HepG2 (cell line): ENCODE measurements around the gene NT5C. TPM values are rescaled to one million over a fixed set of nuclear protein-coding genes. Genes with fewer than 3 reads are reported as not detected.

Source experiments
- EHMT2 ChIP-seq: fragments of 200-600 bp; sonication (generic); IDR thresholded peaks from 2 replicates; pipeline ENCODE4 v1.7.0; 2017; ENCODE audit warnings: antibody characterized with exemption, low read depth, low read length, borderline replicate concordance
- ETV5 ChIP-seq: IDR thresholded peaks from 2 replicates; pipeline ENCODE4 v1.6.1; 2018; ENCODE audit warnings: missing biosample characterization, missing genetic modification reagents, inconsistent platforms, borderline replicate concordance
- EZH2 ChIP-seq: conservative IDR thresholded peaks from 2 replicates; pipeline ENCODE4 v1.6.1; 2012; ENCODE audit warnings: mild to moderate bottlenecking, low read depth, low read length, moderate library complexity
- PLRG1 ChIP-seq: fragments of 450-650 bp; conservative IDR thresholded peaks from 2 replicates; pipeline ENCODE4 v1.6.1; 2016
- STAG1 ChIP-seq: sonication (generic); formaldehyde crosslinking; IDR thresholded peaks from 2 replicates; pipeline ENCODE4 v1.4.0; 2020; ENCODE audit warnings: missing genetic modification reagents
- ZNF547 ChIP-seq: sonication (generic); formaldehyde crosslinking; IDR thresholded peaks from 2 replicates; pipeline ENCODE4 v1.5.1; 2020; ENCODE audit warnings: mild to moderate bottlenecking, missing genetic modification reagents
- polyA plus RNA-seq, 8 experiments: library from polyadenylated mRNA; depleted of rRNA in 3 of 8; stranded (reverse) in 7 of 8; unstranded in 1 of 8; fragments of >200 nt; fragmentation: Illumina TruSeq in 4 of 8; extraction: Trizol in 4 of 8; gene quantifications; 2 replicates each; pipeline versions ENCODE4 v1.2.1 to v1.2.3, GENCODE V29; 2011 to 2016; ENCODE audit warnings: low read depth in 4 of 8, missing spikeins in 1 of 8, mixed read lengths in 1 of 8; ENCODE audit not compliant: insufficient read depth in 1 of 8
- total RNA-seq, 5 experiments: library from RNA; depleted of rRNA; stranded (reverse); fragments of >200 nt; fragmentation: Illumina TruSeq; extraction: Trizol; gene quantifications; 2 replicates each; pipeline ENCODE4 v1.2.3, GENCODE V29; 2016; ENCODE audit warnings: low read depth in 1 of 5
- TF ChIP-seq, protein P1 (sequence below): sonication (generic); formaldehyde crosslinking; IDR thresholded peaks from 2 replicates; pipeline ENCODE4 v1.5.1; 2020; ENCODE audit warnings: mild to moderate bottlenecking, missing genetic modification reagents
- TF ChIP-seq, protein P2 (sequence below): sonication (generic); formaldehyde crosslinking; IDR thresholded peaks from 2 replicates; pipeline ENCODE4 v1.5.0; 2020; ENCODE audit warnings: mild to moderate bottlenecking, missing genetic modification reagents
- TF ChIP-seq, protein P3 (sequence below): sonication (generic); formaldehyde crosslinking; conservative IDR thresholded peaks from 2 replicates; pipeline ENCODE4 v1.4.0; 2020; ENCODE audit warnings: missing genetic modification reagents
- TF ChIP-seq, protein P4 (sequence below): sonication (generic); formaldehyde crosslinking; conservative IDR thresholded peaks from 2 replicates; pipeline ENCODE4 v1.4.0; 2020; ENCODE audit warnings: missing genetic modification reagents
- TF ChIP-seq, protein P5 (sequence below): sonication (generic); formaldehyde crosslinking; IDR thresholded peaks from 2 replicates; pipeline ENCODE4 v1.4.0; 2020; ENCODE audit warnings: missing genetic modification reagents
- TF ChIP-seq, protein P6 (sequence below): sonication (generic); formaldehyde crosslinking; conservative IDR thresholded peaks from 2 replicates; pipeline ENCODE4 v1.8.0; 2022; ENCODE audit warnings: mild to moderate bottlenecking, moderate library complexity, missing genetic modification reagents

The NT5C gene
- total and polyA plus RNA-seq, 2 of the 13 experiments (the other 11 are each of a cell fraction or from before 2014, with no cell fraction given) = 42.8 to 48.6 TPM

DNA sequence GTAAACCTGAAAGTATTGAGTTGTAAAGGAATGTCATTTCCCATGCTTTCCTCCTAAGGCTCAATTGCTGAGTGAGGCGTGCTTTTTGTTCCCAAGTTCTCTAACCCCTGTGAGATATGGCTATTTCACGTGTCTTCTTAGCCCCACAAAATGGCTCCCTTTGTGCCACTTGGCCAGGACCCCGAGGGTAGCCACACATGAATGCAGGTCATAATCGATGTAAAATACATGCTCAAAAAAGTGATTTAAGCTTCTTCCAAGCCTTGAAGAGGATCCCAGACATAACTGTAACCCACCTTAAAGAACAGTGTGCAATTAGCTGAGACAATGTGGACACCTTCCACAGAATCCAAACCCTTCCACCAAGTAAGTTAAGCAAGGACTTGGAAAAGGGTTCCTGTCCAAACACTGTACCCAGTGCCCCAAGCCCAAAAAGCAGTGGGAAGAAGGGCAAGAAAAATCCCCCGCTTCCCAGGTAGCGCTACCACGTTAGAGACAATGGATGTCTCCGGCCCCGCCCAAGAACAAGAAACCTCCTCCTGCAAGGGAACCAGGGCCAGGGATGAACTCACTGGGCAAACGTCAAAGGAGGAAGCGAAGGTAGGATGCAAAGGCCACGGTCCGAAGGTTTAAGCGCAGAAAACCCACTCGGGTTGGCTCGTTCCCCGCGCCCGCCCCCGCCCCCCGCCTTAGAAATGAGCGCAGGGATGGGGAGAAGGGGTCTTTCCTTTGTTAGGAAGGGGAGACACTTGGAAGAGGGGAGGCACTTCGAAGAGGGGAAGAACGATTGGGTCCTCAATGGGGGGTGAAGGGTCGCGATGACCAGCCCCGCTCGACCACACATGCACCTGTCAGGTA is 21.6 kb upstream of the NT5C start (continued):
- no peak for TF ChIP-seq EZH2
- TF ChIP-seq, protein P1, sequence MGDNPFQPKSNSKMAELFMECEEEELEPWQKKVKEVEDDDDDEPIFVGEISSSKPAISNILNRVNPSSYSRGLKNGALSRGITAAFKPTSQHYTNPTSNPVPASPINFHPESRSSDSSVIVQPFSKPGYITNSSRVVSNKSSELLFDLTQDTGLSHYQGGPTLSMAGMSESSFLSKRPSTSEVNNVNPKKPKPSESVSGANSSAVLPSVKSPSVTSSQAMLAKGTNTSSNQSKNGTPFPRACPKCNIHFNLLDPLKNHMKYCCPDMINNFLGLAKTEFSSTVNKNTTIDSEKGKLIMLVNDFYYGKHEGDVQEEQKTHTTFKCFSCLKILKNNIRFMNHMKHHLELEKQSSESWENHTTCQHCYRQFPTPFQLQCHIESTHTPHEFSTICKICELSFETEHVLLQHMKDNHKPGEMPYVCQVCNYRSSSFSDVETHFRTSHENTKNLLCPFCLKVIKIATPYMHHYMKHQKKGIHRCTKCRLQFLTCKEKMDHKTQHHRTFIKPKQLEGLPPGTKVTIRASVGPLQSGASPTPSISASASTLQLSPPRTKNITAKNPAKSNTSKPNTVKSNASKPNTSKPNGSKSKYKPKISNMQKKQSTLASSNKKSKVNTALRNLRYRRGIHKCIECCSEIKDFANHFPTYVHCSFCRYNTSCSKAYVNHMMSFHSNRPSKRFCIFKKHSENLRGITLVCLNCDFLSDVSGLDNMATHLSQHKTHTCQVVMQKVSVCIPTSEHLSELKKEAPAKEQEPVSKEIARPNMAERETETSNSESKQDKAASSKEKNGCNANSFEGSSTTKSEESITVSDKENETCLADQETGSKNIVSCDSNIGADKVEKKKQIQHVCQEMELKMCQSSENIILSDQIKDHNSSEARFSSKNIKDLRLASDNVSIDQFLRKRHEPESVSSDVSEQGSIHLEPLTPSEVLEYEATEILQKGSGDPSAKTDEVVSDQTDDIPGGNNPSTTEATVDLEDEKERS (CRISPR knock-in tag) = no peak
- TF ChIP-seq, protein P2, sequence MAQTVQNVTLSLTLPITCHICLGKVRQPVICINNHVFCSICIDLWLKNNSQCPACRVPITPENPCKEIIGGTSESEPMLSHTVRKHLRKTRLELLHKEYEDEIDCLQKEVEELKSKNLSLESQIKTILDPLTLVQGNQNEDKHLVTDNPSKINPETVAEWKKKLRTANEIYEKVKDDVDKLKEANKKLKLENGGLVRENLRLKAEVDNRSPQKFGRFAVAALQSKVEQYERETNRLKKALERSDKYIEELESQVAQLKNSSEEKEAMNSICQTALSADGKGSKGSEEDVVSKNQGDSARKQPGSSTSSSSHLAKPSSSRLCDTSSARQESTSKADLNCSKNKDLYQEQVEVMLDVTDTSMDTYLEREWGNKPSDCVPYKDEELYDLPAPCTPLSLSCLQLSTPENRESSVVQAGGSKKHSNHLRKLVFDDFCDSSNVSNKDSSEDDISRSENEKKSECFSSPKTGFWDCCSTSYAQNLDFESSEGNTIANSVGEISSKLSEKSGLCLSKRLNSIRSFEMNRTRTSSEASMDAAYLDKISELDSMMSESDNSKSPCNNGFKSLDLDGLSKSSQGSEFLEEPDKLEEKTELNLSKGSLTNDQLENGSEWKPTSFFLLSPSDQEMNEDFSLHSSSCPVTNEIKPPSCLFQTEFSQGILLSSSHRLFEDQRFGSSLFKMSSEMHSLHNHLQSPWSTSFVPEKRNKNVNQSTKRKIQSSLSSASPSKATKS (CRISPR knock-in tag) = no peak
- TF ChIP-seq STAG1 = no peak
- no peak for TF ChIP-seq EHMT2
- TF ChIP-seq ETV5 = no peak
- TF ChIP-seq, protein P3, sequence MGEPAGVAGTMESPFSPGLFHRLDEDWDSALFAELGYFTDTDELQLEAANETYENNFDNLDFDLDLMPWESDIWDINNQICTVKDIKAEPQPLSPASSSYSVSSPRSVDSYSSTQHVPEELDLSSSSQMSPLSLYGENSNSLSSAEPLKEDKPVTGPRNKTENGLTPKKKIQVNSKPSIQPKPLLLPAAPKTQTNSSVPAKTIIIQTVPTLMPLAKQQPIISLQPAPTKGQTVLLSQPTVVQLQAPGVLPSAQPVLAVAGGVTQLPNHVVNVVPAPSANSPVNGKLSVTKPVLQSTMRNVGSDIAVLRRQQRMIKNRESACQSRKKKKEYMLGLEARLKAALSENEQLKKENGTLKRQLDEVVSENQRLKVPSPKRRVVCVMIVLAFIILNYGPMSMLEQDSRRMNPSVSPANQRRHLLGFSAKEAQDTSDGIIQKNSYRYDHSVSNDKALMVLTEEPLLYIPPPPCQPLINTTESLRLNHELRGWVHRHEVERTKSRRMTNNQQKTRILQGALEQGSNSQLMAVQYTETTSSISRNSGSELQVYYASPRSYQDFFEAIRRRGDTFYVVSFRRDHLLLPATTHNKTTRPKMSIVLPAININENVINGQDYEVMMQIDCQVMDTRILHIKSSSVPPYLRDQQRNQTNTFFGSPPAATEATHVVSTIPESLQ (CRISPR knock-in tag) = no peak
- TF ChIP-seq, protein P4, sequence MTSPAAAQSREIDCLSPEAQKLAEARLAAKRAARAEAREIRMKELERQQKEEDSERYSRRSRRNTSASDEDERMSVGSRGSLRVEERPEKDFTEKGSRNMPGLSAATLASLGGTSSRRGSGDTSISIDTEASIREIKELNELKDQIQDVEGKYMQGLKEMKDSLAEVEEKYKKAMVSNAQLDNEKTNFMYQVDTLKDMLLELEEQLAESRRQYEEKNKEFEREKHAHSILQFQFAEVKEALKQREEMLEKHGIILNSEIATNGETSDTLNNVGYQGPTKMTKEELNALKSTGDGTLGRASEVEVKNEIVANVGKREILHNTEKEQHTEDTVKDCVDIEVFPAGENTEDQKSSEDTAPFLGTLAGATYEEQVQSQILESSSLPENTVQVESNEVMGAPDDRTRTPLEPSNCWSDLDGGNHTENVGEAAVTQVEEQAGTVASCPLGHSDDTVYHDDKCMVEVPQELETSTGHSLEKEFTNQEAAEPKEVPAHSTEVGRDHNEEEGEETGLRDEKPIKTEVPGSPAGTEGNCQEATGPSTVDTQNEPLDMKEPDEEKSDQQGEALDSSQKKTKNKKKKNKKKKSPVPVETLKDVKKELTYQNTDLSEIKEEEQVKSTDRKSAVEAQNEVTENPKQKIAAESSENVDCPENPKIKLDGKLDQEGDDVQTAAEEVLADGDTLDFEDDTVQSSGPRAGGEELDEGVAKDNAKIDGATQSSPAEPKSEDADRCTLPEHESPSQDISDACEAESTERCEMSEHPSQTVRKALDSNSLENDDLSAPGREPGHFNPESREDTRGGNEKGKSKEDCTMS = no peak
- no peak for TF ChIP-seq PLRG1
- TF ChIP-seq, protein P5, sequence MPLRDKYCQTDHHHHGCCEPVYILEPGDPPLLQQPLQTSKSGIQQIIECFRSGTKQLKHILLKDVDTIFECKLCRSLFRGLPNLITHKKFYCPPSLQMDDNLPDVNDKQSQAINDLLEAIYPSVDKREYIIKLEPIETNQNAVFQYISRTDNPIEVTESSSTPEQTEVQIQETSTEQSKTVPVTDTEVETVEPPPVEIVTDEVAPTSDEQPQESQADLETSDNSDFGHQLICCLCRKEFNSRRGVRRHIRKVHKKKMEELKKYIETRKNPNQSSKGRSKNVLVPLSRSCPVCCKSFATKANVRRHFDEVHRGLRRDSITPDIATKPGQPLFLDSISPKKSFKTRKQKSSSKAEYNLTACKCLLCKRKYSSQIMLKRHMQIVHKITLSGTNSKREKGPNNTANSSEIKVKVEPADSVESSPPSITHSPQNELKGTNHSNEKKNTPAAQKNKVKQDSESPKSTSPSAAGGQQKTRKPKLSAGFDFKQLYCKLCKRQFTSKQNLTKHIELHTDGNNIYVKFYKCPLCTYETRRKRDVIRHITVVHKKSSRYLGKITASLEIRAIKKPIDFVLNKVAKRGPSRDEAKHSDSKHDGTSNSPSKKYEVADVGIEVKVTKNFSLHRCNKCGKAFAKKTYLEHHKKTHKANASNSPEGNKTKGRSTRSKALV (CRISPR knock-in tag) = peak; percentile 64; the same call in 1 of the 2 replicates
- TF ChIP-seq, protein P6, sequence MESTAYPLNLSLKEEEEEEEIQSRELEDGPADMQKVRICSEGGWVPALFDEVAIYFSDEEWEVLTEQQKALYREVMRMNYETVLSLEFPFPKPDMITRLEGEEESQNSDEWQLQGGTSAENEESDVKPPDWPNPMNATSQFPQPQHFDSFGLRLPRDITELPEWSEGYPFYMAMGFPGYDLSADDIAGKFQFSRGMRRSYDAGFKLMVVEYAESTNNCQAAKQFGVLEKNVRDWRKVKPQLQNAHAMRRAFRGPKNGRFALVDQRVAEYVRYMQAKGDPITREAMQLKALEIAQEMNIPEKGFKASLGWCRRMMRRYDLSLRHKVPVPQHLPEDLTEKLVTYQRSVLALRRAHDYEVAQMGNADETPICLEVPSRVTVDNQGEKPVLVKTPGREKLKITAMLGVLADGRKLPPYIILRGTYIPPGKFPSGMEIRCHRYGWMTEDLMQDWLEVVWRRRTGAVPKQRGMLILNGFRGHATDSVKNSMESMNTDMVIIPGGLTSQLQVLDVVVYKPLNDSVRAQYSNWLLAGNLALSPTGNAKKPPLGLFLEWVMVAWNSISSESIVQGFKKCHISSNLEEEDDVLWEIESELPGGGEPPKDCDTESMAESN (CRISPR knock-in tag) = 0 out of 2 replicates have a peak, but pooled peaks have one; percentile 45
- TF ChIP-seq ZNF547 (CRISPR knock-in tag) = no peak; the same call in 1 of the 2 replicates
